OCI-LY1 (cell line): ENCODE results near the gene KLHL15.
"Not testable (repeated sequence)": the region's sequence is repeated elsewhere in the genome, so short reads cannot be mapped to it uniquely, and the experiment has no call there.

ENCODE experiments used
- H2AFZ ChIP-seq: fragments of 200-600 bp; sonication (generic), shearing (Covaris generic); 2 replicates; pipeline ENCODE4 v1.6.0; 2014; ENCODE audit warnings: antibody characterized with exemption, mild to moderate bottlenecking, low read length
- H3F3A ChIP-seq: fragments of 200-600 bp; sonication (generic), shearing (Covaris generic); 2 replicates; pipeline ENCODE4 v1.6.0; 2014; ENCODE audit warnings: mild to moderate bottlenecking, antibody characterized with exemption, low read length, moderate library complexity; ENCODE audit not compliant: insufficient read depth
- H3K27ac ChIP-seq: fragments of 200-600 bp; sonication (generic); 2 replicates; pipeline ENCODE4 v1.5.1; 2014; ENCODE audit warnings: low read length, mixed run types, mild to moderate bottlenecking, low read depth; ENCODE audit not compliant: poor library complexity, severe bottlenecking
- H3K27me3 ChIP-seq: fragments of 200-600 bp; sonication (generic); 2 replicates; pipeline ENCODE4 v1.6.0; 2014; ENCODE audit warnings: antibody characterized with exemption, mild to moderate bottlenecking, low read length, moderate library complexity; ENCODE audit not compliant: insufficient read depth
- H3K36me3 ChIP-seq: fragments of 200-600 bp; sonication (generic); 2 replicates; pipeline ENCODE4 v1.6.1; 2014; ENCODE audit warnings: mild to moderate bottlenecking, antibody characterized with exemption, low read length, moderate library complexity, mixed read lengths; ENCODE audit not compliant: insufficient read depth
- H3K4me1 ChIP-seq: fragments of 200-600 bp; sonication (generic); 2 replicates; pipeline ENCODE4 v1.5.1; 2014; ENCODE audit warnings: mild to moderate bottlenecking, low read length, moderate library complexity; ENCODE audit not compliant: insufficient read depth, severe bottlenecking
- H3K4me2 ChIP-seq: fragments of 200-600 bp; sonication (generic), shearing (Covaris generic); 2 replicates; pipeline ENCODE4 v1.6.1; 2014; ENCODE audit warnings: low read length
- H3K4me3 ChIP-seq: fragments of 200-600 bp; sonication (generic); 2 replicates; pipeline ENCODE4 v1.5.1; 2014; ENCODE audit warnings: low read length, low read depth, mild to moderate bottlenecking, mixed read lengths; ENCODE audit not compliant: poor library complexity, severe bottlenecking
- H3K79me2 ChIP-seq: fragments of 200-600 bp; shearing (Covaris generic); 2 replicates; pipeline ENCODE4 v1.6.1; 2016; ENCODE audit warnings: mixed run types, low read length, mixed read lengths; ENCODE audit not compliant: insufficient read depth
- H3K9ac ChIP-seq: fragments of 200-600 bp; sonication (generic), shearing (Covaris generic); 2 replicates; pipeline ENCODE4 v1.6.1; 2014; ENCODE audit warnings: mild to moderate bottlenecking, low read length, mixed read lengths
- H3K9me2 ChIP-seq: fragments of 200-600 bp; sonication (generic), shearing (Covaris generic); 2 replicates; pipeline ENCODE4 v1.6.1; 2014; ENCODE audit warnings: low read depth, mild to moderate bottlenecking, low read length, mixed read lengths
- H3K9me3 ChIP-seq: fragments of 200-600 bp; shearing (Covaris generic); 2 replicates; pipeline ENCODE4 v1.6.1; 2014; ENCODE audit warnings: low read length, mixed read lengths
- H4K20me1 ChIP-seq: fragments of 200-600 bp; sonication (generic), shearing (Covaris generic); 2 replicates; pipeline ENCODE4 v1.6.0; 2016; ENCODE audit warnings: mild to moderate bottlenecking, low read length; ENCODE audit not compliant: insufficient read depth
- CTCF ChIP-seq: fragments of 200-600 bp; sonication (generic), shearing (Covaris generic); IDR thresholded peaks from 2 replicates; pipeline ENCODE4 v1.5.1; 2017; ENCODE audit warnings: mild to moderate bottlenecking, antibody characterized with exemption, low read length, moderate library complexity, mixed read lengths
- EZH2 ChIP-seq: fragments of 200-600 bp; sonication (generic), shearing (Covaris generic); IDR thresholded peaks from 2 replicates; pipeline ENCODE4 v1.8.0; 2017; ENCODE audit warnings: borderline replicate concordance, mixed run types, mild to moderate bottlenecking, antibody characterized with exemption, low read length, moderate library complexity, mixed read lengths

KLHL15 gene

GRCh38 chrX:24055043-24055356 lies 28.0 kb upstream of the KLHL15 start:
- Histone ChIP-seq H3K4me2 (no peak overlapping the region), H3K27me3 (no peaks in the 10 kb centered on the region), H2AFZ (no peak overlapping the region), H3K4me3 (no peak overlapping the region), H3K79me2 (peaks cover 12% of the 10 kb centered on the region; the same call in 1 of the 2 replicates), H3F3A (no peaks in the 10 kb centered on the region), H3K36me3 (peaks cover 30% of the 10 kb centered on the region), H4K20me1 (no peaks in the 10 kb centered on the region), H3K9ac (no peak overlapping the region), H3K9me3 (no peaks in the 10 kb centered on the region), H3K4me1 (peaks cover 3% of the 10 kb centered on the region), H3K9me2 (no peaks in the 10 kb centered on the region), H3K27ac (no peak overlapping the region)
- TF ChIP-seq EZH2 (no peak), CTCF (no peak)

- TF ChIP-seq EZH2 (no peak), CTCF (peak; percentile 61)
Measured at GRCh38 chrX:24054182-24055042, 27.4 kb upstream of the KLHL15 start, which contains the start of gene EIF2S3. Gene EIF2S3 (plus strand): TSS chrX:24054956. CDS start chrX:24054969, 13 bp downstream.

GRCh38 chrX:24050522-24051318 lies 23.7 kb upstream of the KLHL15 start:
- not testable (repeated sequence) for H3F3A ChIP-seq, H3K9ac ChIP-seq, H3K27me3 ChIP-seq, H4K20me1 ChIP-seq, H3K36me3 ChIP-seq, H3K4me3 ChIP-seq, H3K9me3 ChIP-seq, H3K79me2 ChIP-seq, H3K4me1 ChIP-seq, H2AFZ ChIP-seq, H3K4me2 ChIP-seq, H3K9me2 ChIP-seq, H3K27ac ChIP-seq

More at GRCh38 chrX:24054182-24055042, 27.4 kb upstream of the KLHL15 start, which contains the start of gene EIF2S3:
- no peaks in the 10 kb centered on the region for H3F3A ChIP-seq
- H3K27ac ChIP-seq = no peak within 1 kb of the TSS
- no peak within 1 kb of the TSS for H2AFZ ChIP-seq
- no peaks in the 10 kb centered on the region for H3K27me3 ChIP-seq
- H3K4me1 ChIP-seq = peaks cover 3% of the 10 kb centered on the region
- H3K9me3 ChIP-seq = no peaks in the 10 kb centered on the region
- no peaks in the 10 kb centered on the region for H3K9me2 ChIP-seq
- no peak within 1 kb of the TSS for H3K4me3 ChIP-seq
- H3K4me2 ChIP-seq = no peak within 1 kb of the TSS; the same call in 1 of the 2 replicates
- H4K20me1 ChIP-seq = no peaks in the 10 kb centered on the region
- H3K9ac ChIP-seq = no peak within 1 kb of the TSS; the same call in 1 of the 2 replicates
- H3K36me3 ChIP-seq = peaks cover 25% of the 10 kb centered on the region
- peaks cover 12% of the 10 kb centered on the region; the same call in 1 of the 2 replicates for H3K79me2 ChIP-seq

- not testable (repeated sequence) for H3K9me2 ChIP-seq, H3K36me3 ChIP-seq, H3K27ac ChIP-seq, H3K4me3 ChIP-seq, H3K9me3 ChIP-seq, H3F3A ChIP-seq, H3K79me2 ChIP-seq, H2AFZ ChIP-seq, H4K20me1 ChIP-seq, H3K9ac ChIP-seq, H3K4me2 ChIP-seq, H3K4me1 ChIP-seq, H3K27me3 ChIP-seq
Measured at GRCh38 chrX:24049643-24050042, 22.7 kb upstream of the KLHL15 start.

GRCh38 chrX:24046060-24046459 lies 19.1 kb upstream of the KLHL15 start:
- not testable (repeated sequence) for H3F3A ChIP-seq, H3K9me3 ChIP-seq, H3K4me1 ChIP-seq, H3K9ac ChIP-seq, H3K4me2 ChIP-seq, H3K27me3 ChIP-seq, H3K27ac ChIP-seq, H4K20me1 ChIP-seq, H3K9me2 ChIP-seq, H3K36me3 ChIP-seq, H3K4me3 ChIP-seq, H3K79me2 ChIP-seq, H2AFZ ChIP-seq
